GM21786 (cell line): ENCODE data around the gene MTARC2.

ENCODE experiments used
- ATAC-seq: cut with Tn5 transposase; IDR thresholded peaks from one replicate; pipeline ENCODE4 v1.9.1; 2021; ENCODE audit not compliant: unreplicated experiment

MTARC2 gene

DNA sequence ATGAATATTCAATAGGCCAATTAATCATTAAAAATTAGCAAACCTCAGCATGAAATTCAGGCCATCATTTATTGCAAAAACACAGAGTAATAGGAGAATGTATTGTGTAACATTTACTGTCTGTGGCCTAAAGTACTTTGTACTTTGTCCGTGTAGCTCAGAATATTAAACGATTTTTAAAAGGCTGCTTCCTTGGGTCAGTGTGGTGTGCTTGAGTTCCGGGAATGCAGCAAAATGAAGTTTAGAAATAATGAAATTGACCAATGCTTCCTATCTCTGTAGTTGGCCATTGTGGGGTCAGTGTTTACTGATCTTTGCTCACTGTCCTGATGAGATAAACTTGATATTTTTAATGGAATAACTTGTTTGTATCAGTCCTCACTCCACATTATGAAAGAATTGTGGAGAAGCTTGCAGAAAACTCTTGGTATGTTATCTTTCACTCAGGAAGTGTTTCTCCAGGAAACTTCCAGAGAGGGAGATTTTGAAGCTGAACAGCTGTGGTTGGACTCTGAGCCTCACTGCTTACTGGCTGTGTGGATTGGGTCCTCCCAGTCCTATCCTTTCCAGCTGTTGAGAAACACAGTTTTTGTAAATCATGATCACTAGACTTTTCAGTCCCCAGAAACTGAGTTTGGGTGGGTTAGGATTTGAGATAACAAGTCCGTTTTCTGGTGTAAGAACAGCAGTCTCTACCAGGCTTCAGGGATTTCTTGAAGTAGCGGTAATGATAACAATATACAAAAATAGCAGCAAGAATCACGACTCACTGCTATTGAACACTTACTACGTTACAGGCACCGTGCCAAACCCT is 19.4 kb downstream of the MTARC2 start:
- peak; percentile 20 for ATAC-seq

DNA sequence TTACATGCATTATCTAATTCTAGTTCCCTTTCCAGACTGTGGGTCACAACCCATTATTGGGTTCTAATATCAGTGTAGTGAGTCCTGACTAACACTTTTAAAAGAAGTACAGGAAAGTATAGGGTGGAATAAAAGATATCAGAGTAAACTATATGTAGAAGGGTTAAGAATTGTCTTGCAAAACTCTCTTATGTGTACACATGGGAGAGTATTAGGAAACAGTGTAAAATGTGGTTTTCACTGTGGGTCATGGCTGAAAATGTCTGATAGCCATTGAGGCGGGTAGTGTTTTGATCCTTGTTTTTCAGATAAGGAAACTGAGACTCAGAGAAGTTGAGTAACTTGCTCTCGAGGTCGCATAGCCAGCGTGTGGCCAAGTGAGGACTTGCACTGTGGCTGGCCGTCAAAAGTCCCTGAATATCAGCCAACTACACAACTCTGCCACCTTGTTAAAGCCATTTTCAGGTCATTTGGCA is 20.0 kb downstream of the MTARC2 start:
- peak; percentile 19 for ATAC-seq

DNA sequence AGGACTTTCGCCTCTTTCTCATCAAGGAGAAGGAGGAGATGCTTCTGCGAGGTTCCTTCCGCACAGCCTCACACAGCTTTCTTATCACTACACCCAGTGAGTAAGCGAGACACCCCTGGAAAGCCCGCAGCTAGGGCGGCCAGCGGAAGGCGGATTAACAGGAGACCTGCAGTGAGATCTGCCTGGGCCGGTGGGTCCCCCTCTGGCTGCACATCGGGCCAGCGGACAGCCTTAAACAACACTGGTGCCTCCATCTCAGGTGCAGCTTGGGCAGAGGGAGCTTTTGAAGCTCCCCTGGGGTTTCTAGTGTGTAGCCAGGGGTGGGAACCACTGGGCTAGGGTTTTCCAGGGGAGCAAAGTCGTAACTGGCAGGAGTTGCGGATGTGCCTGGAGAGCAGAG is 21.1 kb downstream of the MTARC2 start:
- no peak for ATAC-seq

DNA sequence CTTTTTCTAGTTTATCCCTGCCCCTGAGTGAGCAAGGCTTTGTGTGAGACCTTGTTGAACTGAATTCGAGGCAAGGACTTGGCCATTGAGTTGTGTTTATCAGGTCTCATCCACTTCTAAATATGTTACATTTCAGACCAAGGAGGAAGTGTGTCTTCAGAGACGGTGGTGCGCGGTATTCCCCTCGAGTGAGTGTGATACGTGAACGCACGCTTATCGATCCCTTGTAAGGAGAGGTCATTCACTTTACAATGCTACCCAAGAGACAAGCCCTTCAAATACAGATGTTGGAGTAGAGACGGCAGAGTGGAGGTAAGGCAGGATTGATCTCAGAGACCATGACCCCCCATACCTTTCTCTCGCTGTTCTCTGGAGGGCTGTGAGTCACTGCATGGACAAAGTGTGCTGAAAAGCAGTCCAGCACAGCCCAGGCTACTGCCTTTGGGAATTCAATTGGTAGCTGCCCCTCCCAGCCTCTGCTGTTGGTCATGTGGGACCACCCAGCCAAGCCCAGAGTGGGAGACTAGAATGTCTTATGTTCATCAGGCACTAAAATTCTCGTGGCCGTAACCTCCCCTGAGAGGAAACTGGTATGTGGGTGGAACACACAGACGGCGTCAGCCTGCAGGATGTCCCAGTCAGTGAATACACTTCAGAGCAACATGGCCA is 22.3 kb downstream of the MTARC2 start:
- peak; percentile 71 for ATAC-seq

DNA sequence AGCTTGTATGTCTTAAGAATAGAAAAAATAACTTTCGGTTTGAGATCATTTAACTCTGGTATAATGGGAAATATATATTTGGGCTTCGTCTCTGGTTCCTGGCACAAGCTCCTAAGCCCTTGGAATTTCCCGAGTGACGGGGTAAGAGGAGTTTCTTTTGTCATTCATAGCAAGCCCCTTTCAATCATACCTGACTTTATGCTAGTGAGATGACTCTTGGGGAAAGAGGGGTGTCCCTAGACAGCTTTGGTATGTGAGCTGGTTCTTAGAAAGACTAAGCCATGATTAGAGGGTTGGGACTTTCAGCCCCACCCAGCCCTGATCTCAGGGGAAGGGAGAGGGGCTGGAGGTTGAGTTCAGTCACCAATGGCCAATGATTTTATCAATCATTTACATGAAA is 24.7 kb downstream of the MTARC2 start:
- peak; percentile 20 for ATAC-seq

DNA sequence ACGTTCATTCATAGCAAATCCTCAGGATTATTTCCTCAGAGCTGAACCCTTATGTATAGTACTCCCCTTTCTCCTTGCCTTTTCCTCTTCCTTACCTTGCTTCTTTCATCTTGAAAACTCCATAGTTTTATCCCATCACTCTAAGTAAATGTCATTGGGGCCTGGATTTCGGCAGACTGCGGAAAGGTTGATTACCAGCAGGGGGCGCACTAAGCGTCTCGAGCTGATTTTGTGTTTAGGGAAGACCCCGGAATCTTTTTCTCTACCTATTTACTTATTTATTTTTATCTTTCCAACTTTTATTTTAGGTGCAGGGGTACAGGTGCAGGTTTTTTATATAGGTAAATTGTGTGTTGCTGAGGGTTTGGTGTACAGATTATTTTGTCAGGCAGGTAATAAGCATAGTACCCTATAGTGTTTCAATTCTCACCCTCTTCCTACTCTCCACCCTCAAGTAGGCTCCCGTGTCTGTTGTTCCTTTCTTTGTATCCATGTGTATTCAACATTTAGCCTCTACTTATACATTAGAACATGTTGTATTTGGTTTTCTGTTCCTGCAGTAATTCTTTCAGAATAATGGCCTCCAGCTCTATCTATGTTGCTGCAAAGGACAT is 27.2 kb downstream of the MTARC2 start:
- ATAC-seq: no peak

DNA sequence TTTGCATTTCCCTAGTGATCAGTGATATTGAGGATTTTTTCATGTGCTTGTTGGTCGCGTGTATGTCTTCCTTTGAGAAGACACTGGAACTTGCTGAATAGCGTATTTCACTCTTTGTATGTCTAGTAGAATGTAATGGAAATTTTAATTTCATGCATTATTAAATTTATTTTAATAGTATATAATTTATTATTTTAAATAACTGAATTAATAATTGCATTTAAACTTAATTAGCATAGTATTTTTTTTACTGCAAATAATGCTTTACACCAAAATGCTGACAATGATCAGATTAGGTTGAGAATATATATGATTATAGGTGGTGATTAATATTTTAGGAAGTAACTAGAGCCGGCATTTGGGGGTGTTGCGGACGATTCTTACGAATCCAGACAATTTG is 28.1 kb downstream of the MTARC2 start:
- no peak for ATAC-seq

DNA sequence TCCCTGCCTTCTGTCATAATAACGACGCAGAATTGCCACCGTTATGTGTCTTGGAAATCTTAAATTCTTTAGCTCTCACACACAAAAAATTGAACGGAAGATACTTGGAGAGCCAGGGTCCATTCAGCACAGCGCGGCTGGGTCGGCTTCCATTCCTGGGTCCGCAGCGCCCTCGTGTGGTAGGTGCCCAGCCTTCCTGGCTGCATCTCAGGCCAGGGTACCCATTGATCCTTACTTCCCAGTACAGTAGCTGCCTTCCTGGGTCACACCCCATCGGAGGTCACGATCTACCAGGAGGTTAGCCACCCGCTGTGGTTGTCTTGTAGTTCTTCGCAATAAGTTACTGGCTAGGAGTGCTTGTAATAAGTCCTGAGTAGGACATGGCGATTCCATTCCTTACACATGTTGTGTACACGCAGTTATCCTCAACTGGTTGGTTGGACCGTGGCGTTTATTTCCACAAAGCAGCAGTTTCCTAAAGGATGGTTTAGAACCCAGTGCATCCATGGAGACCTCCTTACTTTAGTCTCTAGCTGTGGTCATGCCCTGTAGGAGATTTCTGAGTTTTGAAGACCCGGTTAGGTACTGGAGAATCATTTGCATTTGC is 28.7 kb downstream of the MTARC2 start:
- peak; percentile 83 for ATAC-seq

DNA sequence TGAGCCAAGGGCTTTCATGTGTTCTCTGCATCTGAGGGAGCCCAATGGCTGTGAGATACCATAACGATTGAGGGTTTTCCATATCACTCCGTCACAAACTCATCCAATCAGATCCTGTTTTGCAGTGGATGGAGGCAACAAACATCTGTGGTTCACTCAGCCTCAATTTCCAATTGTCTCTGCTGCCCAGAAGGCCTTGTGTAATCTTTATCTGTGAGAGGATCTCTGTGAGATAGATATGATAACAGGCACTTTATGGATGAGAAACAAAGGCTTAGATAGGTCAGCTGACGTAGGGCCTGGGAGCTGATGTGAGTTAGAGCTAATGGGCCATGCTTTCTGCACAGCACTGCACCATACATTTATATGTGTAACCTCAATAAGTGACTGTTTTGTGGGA is 35.3 kb downstream of the MTARC2 start:
- ATAC-seq: no peak

DNA sequence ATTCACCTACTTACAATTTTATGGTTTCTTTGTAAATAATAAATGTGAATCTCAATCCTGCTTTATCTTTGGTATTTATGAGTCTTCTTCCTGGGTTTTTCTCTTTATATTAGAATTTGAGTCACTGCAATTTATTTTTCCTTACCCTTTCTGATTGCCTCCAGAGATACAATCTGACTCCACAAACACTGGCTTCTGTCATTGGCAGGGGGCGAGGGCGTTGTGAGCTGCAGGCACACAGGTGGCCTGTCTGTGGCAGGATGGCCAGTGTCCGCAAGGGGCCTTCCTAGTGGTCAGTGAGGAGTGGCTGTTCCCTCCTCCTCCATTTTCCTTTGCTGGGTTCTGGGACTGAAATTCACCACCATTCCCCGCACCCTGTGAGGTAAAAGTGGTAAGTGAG is 36.6 kb downstream of the MTARC2 start:
- no peak for ATAC-seq

DNA sequence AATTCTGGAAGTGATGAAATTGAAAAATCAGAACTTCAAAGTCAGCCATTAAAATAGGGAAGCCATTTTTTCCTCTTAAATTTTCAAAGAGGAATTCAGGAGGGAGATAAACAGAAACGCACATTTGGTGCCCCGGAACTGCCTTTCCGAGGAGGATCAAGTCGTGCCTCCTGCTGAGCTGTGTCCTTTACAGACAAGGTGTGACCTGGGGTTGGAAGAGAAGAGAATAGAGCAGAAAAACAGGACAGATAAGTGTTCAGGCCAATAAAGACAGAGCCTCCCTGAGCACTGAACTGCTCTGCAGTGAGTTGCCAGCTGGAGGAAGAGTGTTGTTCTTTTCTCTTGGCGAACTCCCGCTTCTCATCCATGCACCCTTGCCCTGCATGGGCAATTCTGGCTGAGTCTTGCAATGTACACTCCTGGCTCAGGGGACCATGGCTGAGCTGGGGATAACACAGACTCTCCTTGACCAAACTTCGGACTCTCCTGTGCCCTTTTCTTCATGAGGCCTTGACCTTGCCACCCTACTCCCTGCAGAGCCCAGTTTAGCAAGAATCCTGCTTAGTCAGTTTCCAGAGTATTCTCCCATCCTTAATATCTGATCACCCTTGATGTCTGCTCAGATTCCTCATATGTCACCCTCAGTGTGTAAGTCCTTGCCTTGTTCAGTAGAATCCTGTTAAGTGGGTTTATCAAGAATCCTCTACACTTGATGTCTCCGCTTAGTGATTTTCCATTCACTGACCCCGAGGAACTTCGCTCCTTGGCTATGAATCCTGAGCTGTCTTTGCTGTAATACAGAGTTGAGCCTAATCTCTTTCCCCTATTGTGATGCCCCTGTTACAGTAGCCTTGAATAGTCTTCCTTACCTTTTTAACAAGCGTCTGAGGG is 37.3 kb downstream of the MTARC2 start:
- ATAC-seq: no peak

DNA sequence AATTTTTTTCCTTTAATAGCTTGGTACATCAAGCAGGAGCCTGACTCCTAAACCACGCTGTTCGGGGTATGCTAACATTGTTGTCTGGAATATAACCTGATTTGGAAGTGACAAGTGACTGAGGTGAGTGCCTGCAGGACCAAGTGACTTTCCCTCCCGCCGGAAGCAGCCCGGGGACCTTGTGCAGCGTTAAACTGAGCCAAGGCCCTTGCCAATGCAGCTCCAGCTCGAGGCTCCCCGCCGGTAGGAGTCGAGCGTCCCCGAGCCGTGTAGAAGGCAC is 37.9 kb downstream of the MTARC2 start:
- ATAC-seq: peak; percentile 12

DNA sequence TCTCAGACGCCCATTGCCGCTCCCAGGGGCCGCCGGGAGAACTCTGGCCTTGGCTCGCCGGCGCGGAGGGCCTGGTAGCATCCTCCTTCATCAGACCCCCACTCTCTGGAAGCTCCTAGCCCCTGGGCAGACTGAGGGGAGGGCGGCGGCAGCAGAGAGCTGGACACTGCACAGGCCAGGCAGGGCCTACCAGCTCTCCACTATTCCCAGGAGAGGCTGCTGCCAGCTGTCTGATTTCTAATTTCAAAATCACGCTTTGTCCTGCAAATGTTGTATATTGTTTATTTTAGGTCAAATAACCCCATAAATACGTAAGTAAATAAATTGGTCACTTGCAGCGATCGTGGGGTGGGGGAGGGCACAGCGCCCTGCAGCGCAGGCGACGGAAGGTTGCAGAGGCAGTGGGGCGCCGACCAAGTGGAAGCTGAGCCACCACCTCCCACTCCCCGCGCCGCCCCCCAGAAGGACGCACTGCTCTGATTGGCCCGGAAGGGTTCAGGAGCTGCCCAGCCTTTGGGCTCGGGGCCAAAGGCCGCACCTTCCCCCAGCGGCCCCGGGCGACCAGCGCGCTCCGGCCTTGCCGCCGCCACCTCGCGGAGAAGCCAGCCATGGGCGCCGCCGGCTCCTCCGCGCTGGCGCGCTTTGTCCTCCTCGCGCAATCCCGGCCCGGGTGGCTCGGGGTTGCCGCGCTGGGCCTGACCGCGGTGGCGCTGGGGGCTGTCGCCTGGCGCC is 38.4 kb downstream of the MTARC2 start, which contains the start of gene MTARC1:
Gene MTARC1 (plus strand): TSS at position 577 of the 732 bp plus-strand sequence. CDS start 32 bp downstream, at position 609.
- peak; percentile 65 for ATAC-seq

DNA sequence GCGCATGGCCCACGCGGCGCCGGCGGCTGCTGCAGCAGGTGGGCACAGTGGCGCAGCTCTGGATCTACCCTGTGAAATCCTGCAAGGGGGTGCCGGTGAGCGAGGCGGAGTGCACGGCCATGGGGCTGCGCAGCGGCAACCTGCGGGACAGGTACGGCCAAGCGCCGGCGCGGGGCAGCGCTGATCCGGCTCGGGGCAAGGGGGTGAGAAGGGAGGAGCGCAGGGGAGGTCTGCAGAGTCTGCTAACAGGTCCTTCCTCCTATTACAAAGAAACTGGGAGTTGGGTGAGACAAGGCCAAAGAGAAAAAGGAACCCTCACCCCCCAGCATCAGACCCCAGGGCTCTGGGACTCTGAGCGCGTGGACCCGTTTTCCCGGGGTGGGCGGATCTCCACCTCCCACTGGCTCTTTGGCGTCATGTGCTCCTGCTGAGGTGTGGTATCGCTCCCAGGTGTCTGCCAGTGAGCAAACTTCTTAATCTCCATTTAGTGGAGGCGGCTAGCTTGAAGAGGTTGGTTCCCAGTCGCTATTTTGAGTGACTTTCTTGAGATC is 39.0 kb downstream of the MTARC2 start:
- ATAC-seq: peak; percentile 32

DNA sequence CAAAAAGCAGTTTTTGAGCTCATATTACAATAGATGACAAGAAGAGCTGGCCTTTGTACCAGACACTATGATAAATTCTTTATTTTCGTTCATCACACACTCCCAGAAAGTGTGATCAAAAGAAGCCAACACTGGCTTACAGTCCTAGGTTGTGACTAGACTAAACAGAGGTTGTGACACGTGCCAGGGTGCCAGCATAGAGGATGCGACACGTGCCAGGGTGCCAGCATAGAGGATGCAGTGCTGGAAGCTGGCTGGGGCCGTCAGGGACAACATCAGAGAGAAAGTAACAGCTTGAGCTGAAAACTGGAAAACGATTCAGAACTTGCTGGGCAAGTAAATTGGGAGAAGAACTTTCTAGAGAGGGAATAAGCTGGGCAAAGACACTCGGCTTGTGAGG is 40.8 kb downstream of the MTARC2 start:
- ATAC-seq: no peak

DNA sequence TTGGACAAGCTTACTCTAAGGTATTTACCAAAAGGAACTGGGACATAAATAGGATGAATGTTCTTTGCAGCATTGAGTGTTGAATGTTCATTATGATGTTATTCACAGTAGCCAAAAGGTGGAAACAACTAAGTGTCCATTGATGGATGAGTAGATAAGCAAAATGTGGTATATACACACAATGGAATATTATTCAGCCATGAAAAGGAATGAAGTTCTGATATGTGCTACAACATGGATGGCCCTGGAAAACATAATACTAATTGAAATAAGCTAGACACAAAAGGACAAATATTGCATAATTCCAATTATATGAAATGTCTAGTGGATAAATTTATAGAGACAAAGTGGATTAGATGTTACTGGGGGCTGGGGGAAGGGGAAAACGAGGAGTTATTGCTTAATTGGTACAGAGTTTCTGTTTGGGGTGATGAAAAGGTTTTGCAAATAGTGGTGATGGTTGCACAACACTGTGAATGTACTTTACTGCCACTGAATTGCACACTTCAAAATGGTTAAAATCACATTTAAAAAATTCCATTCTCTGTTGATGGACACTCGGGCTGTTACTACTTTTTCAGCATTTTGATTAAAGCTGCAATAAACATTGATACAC is 41.5 kb downstream of the MTARC2 start:
- ATAC-seq: no peak

DNA sequence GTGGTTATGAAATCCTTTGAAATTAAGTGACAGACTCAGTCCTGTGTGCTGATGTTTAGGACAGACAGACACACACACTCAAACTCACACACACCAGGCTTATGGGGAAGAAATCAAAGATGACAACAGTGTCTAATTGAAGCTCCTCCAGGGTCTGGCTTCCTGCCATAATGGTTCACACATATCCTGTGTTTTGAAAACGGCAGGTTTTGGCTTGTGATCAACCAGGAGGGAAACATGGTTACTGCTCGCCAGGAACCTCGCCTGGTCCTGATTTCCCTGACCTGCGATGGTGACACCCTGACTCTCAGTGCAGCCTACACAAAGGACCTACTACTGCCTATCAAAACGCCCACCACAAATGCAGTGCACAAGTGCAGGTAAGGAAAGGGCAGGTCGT is 43.2 kb downstream of the MTARC2 start:
- no peak for ATAC-seq

DNA sequence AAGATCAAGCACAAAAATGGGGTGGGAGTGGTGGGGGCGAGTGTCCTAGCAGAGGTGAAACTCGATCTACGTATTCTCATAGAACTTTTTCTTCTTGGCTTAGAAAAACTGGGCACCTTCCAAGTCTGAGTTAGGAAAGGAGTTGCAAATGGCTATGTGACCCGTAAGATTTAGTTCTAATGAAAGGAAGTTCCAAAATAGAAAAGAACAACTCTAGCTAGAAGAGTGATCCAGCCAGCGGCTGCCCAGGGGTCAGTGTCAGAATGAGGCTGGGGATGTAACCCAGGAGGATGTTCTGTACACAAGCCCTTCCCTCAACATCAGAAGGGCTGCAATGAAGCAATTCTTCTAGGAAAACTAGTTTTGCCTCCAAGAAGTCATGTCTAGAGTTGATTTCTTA is 43.8 kb downstream of the MTARC2 start:
- ATAC-seq: no peak

DNA sequence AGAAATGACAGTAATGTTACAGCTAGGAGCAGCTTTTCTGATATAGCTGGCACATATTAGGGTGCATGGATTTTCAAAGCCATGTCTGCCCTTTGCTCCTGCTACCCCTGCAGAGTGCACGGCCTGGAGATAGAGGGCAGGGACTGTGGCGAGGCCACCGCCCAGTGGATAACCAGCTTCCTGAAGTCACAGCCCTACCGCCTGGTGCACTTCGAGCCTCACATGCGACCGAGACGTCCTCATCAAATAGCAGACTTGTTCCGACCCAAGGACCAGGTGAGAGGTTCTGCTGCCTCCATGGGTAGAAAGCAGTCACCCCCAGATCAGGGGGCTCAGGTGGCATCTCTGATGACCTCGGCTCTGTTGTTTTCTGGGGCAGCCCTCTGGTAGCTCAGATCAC is 48.4 kb downstream of the MTARC2 start:
- ATAC-seq: no peak
